ENCODE measurements around the gene MAGEL2.

DNA sequence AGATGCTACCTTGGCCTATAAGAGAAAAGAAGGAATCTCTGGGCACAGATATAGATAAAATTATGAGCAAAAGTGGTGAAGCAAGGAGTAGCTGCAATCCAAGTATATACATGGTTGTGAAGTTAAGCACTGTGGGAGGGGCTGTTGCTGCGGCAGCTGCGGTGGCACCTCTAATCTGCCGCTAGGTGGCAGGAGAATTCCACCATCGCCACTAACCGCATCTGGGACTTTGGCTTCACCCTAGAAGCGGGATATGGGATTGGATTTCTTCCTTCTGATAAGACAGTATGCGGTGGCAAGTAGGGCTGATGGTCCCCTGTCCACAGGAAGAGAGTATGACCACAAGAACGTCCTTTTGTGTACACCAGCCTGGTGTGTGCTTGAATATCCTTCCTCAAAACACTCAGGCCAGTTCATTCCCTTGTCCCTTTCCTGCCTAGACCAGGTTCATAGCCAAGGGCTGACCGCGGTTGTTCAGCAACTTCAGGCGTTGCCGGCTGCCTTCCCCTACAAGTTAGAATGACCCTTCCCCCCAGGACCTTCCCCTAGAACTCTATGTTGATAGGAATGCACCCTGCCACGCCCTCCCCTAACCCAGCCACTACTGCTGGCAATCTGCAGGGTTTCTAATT is 5.1 kb downstream of the MAGEL2 start:
- TF ChIP-seq FOXM1 (IDR thresholded peaks at IDR 0.05; ENCODE audit: borderline replicate concordance) (no peak), ARNT (IDR thresholded peaks at IDR 0.05) (no peak), NFRKB (IDR thresholded peaks at IDR 0.05) (no peak), SP1 (IDR thresholded peaks at IDR 0.05) (no peak), CTBP1 (IDR thresholded peaks at IDR 0.05; ENCODE audit: borderline replicate concordance) (no peak), SUZ12 (IDR thresholded peaks at IDR 0.05) (no peak), FOXA1 (IDR thresholded peaks at IDR 0.05) (no peak), BHLHE40 (IDR thresholded peaks at IDR 0.05; ENCODE audit: borderline replicate concordance) (no peak), FOXK2 (IDR thresholded peaks at IDR 0.05) (no peak), ELF4 (IDR thresholded peaks at IDR 0.05) (no peak)
- TF ChIP-seq, protein P1, sequence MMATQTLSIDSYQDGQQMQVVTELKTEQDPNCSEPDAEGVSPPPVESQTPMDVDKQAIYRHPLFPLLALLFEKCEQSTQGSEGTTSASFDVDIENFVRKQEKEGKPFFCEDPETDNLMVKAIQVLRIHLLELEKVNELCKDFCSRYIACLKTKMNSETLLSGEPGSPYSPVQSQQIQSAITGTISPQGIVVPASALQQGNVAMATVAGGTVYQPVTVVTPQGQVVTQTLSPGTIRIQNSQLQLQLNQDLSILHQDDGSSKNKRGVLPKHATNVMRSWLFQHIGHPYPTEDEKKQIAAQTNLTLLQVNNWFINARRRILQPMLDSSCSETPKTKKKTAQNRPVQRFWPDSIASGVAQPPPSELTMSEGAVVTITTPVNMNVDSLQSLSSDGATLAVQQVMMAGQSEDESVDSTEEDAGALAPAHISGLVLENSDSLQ (IDR thresholded peaks at IDR 0.05), result no peak
